SK-N-SH treated with all-trans-retinoic acid at 6 μM for 48 hours (cell line): ENCODE data around the gene PCDH15.

Experiments
- ATAC-seq: fragments of 200-7000 bp; cut with Tn5 transposase; 3 replicates; pipeline ENCODE4 v1.9.1; 2020; ENCODE audit warnings: mild to moderate bottlenecking, moderate library complexity
- ARNTL ChIP-seq: fragments of 450-650 bp; formaldehyde crosslinking; IDR thresholded peaks from 2 replicates; pipeline ENCODE4 v1.5.0; 2020; ENCODE audit warnings: low read depth, mild to moderate bottlenecking, moderate library complexity, borderline replicate concordance
- BACH2 ChIP-seq: fragments of 250-450 bp; sonication (Bioruptor Pico); IDR thresholded peaks from 2 replicates; pipeline ENCODE4 v1.9.0; 2021; ENCODE audit warnings: mild to moderate bottlenecking, borderline replicate concordance
- CSDC2 ChIP-seq: fragments of 250-450 bp; sonication (Bioruptor Pico); IDR thresholded peaks from 2 replicates; pipeline ENCODE4 v1.5.0; 2020; ENCODE audit warnings: mild to moderate bottlenecking, moderate library complexity
- ESRRG ChIP-seq: fragments of 250-450 bp; sonication (Bioruptor Pico); IDR thresholded peaks from 2 replicates; pipeline ENCODE4 v1.6.1; 2021; ENCODE audit warnings: mild to moderate bottlenecking
- GLIS3 ChIP-seq: fragments of 250-450 bp; sonication (Bioruptor Pico); IDR thresholded peaks from 2 replicates; pipeline ENCODE4 v1.5.0; 2020; ENCODE audit warnings: mild to moderate bottlenecking, moderate library complexity
- ISL1 ChIP-seq: fragments of 250-450 bp; sonication (Bioruptor Pico); IDR thresholded peaks from 2 replicates; pipeline ENCODE4 v2.1.2; 2022; ENCODE audit warnings: mild to moderate bottlenecking, moderate library complexity
- OSR1 ChIP-seq: fragments of 250-450 bp; sonication (Bioruptor Pico); IDR thresholded peaks from 2 replicates; pipeline ENCODE4 v1.8.0; 2022; ENCODE audit warnings: moderate library complexity, mild to moderate bottlenecking, inconsistent platforms
- PPARA ChIP-seq: fragments of 250-450 bp; sonication (Bioruptor Pico); IDR thresholded peaks from 2 replicates; pipeline ENCODE4 v1.5.0; 2020; ENCODE audit warnings: mild to moderate bottlenecking, borderline replicate concordance
- RARB ChIP-seq: fragments of 250-450 bp; sonication (Bioruptor Pico); IDR thresholded peaks from 2 replicates; pipeline ENCODE4 v1.8.0; 2021; ENCODE audit warnings: mild to moderate bottlenecking, moderate library complexity
- SNAI2 ChIP-seq: fragments of 250-450 bp; sonication (Bioruptor Pico); IDR thresholded peaks from 2 replicates; pipeline ENCODE4 v1.5.0; 2020; ENCODE audit warnings: mild to moderate bottlenecking, moderate library complexity
- TOX ChIP-seq: fragments of 250-450 bp; sonication (Bioruptor Pico); IDR thresholded peaks from 2 replicates; pipeline ENCODE4 v1.8.0; 2021; ENCODE audit warnings: mild to moderate bottlenecking, moderate library complexity, borderline replicate concordance
- ZC3H10 ChIP-seq: fragments of 250-450 bp; sonication (Bioruptor Pico); IDR thresholded peaks from 2 replicates; pipeline ENCODE4 v1.5.1; 2021; ENCODE audit warnings: mild to moderate bottlenecking, moderate library complexity
- ZFP30 ChIP-seq: fragments of 450-650 bp; formaldehyde crosslinking; IDR thresholded peaks from 2 replicates; pipeline ENCODE4 v1.5.0; 2022; ENCODE audit warnings: mild to moderate bottlenecking, moderate library complexity
- ZNF565 ChIP-seq: fragments of 450-650 bp; formaldehyde crosslinking; conservative IDR thresholded peaks from 2 replicates; pipeline ENCODE4 v1.5.0; 2020; ENCODE audit warnings: low read depth, mild to moderate bottlenecking, moderate library complexity
- ZNF70 ChIP-seq: fragments of 450-650 bp; formaldehyde crosslinking; IDR thresholded peaks from 2 replicates; pipeline ENCODE4 v1.5.0; 2020; ENCODE audit warnings: mild to moderate bottlenecking, moderate library complexity
- ZNF8 ChIP-seq: fragments of 450-650 bp; formaldehyde crosslinking; IDR thresholded peaks from 2 replicates; pipeline ENCODE4 v1.5.0; 2020; ENCODE audit warnings: mild to moderate bottlenecking, moderate library complexity
- TF ChIP-seq, protein P1 (sequence below): fragments of 250-450 bp; sonication (Bioruptor Pico); IDR thresholded peaks from 2 replicates; pipeline ENCODE4 v1.8.0; 2021; ENCODE audit warnings: low read depth, mild to moderate bottlenecking, moderate library complexity, borderline replicate concordance
- TF ChIP-seq, protein P2 (sequence below): fragments of 250-450 bp; sonication (Bioruptor Pico); IDR thresholded peaks from 2 replicates; pipeline ENCODE4 v1.5.0; 2020; ENCODE audit warnings: mild to moderate bottlenecking, moderate library complexity
- TF ChIP-seq, protein P3 (sequence below): fragments of 250-450 bp; sonication (Bioruptor Pico); IDR thresholded peaks from 2 replicates; pipeline ENCODE4 v1.5.1; 2021; ENCODE audit warnings: mild to moderate bottlenecking, moderate library complexity
- TF ChIP-seq, protein P4 (sequence below): fragments of 250-450 bp; sonication (Bioruptor Pico); IDR thresholded peaks from 2 replicates; pipeline ENCODE4 v1.5.1; 2020; ENCODE audit warnings: low read depth, mild to moderate bottlenecking, moderate library complexity
- TF ChIP-seq, protein P5 (sequence below): fragments of 250-450 bp; sonication (Bioruptor Pico); IDR thresholded peaks from 2 replicates; pipeline ENCODE4 v1.8.0; 2020; ENCODE audit warnings: mild to moderate bottlenecking, moderate library complexity, borderline replicate concordance

The PCDH15 gene

DNA sequence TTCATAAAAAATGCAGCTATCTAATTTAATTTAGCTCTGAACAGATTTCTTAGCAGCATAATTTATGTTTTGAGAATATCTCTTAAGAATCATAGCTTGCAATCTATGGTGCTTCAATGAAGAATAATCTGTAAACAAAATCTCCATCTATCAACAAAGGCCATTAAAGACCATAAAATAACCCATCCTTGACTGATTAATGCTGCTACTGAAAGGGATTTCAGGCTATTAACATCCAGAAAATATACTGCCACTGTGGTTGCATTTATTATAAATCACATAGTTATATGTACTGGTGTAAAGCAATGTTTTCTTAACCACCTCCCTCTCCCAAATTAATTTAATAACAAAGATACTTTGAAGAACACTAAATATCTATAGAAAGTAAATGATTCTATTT is 191.6 kb downstream of the PCDH15 start:
- ATAC-seq: no peak
- TF ChIP-seq ISL1 (peak; percentile 29; the same call in 1 of the 2 replicates), GLIS3 (CRISPR knock-in tag) (no peak)

DNA sequence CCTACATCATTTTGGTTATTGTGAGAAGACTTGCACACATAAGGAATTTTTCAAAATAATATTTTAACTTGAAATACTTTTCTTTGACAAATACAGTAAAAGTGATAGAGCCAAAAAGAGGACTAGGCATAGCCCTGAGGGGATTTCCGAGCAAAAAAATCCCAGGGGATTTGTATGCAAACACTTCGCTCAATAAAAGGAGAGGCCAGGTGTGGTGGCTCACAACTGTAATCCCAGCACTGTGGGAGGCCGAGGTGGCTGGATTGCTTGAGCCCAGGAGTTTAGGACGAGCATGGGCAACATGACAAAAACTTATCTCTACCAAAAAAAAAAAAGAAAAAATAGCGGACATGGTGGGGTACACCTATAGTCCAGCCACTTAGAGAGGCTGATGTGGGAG is 193.0 kb downstream of the PCDH15 start:
- TF ChIP-seq, protein P1, sequence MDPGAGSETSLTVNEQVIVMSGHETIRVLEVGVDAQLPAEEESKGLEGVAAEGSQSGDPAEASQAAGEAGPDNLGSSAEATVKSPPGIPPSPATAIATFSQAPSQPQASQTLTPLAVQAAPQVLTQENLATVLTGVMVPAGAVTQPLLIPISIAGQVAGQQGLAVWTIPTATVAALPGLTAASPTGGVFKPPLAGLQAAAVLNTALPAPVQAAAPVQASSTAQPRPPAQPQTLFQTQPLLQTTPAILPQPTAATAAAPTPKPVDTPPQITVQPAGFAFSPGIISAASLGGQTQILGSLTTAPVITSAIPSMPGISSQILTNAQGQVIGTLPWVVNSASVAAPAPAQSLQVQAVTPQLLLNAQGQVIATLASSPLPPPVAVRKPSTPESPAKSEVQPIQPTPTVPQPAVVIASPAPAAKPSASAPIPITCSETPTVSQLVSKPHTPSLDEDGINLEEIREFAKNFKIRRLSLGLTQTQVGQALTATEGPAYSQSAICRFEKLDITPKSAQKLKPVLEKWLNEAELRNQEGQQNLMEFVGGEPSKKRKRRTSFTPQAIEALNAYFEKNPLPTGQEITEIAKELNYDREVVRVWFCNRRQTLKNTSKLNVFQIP (CRISPR knock-in tag): no peak
- TF ChIP-seq PPARA (CRISPR knock-in tag): no peak
- no peak for TF ChIP-seq ZNF565
- TF ChIP-seq, protein P2, sequence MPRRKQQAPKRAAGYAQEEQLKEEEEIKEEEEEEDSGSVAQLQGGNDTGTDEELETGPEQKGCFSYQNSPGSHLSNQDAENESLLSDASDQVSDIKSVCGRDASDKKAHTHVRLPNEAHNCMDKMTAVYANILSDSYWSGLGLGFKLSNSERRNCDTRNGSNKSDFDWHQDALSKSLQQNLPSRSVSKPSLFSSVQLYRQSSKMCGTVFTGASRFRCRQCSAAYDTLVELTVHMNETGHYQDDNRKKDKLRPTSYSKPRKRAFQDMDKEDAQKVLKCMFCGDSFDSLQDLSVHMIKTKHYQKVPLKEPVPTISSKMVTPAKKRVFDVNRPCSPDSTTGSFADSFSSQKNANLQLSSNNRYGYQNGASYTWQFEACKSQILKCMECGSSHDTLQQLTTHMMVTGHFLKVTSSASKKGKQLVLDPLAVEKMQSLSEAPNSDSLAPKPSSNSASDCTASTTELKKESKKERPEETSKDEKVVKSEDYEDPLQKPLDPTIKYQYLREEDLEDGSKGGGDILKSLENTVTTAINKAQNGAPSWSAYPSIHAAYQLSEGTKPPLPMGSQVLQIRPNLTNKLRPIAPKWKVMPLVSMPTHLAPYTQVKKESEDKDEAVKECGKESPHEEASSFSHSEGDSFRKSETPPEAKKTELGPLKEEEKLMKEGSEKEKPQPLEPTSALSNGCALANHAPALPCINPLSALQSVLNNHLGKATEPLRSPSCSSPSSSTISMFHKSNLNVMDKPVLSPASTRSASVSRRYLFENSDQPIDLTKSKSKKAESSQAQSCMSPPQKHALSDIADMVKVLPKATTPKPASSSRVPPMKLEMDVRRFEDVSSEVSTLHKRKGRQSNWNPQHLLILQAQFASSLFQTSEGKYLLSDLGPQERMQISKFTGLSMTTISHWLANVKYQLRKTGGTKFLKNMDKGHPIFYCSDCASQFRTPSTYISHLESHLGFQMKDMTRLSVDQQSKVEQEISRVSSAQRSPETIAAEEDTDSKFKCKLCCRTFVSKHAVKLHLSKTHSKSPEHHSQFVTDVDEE (CRISPR knock-in tag): no peak
- no peak for TF ChIP-seq ZC3H10 (CRISPR knock-in tag)
- TF ChIP-seq ESRRG (CRISPR knock-in tag): no peak
- no peak for TF ChIP-seq ZNF70 (CRISPR knock-in tag)
- TF ChIP-seq RARB (CRISPR knock-in tag): no peak
- no peak for TF ChIP-seq TOX (CRISPR knock-in tag)
- TF ChIP-seq SNAI2 (CRISPR knock-in tag): no peak
- TF ChIP-seq OSR1 (CRISPR knock-in tag): no peak
- TF ChIP-seq, protein P3, sequence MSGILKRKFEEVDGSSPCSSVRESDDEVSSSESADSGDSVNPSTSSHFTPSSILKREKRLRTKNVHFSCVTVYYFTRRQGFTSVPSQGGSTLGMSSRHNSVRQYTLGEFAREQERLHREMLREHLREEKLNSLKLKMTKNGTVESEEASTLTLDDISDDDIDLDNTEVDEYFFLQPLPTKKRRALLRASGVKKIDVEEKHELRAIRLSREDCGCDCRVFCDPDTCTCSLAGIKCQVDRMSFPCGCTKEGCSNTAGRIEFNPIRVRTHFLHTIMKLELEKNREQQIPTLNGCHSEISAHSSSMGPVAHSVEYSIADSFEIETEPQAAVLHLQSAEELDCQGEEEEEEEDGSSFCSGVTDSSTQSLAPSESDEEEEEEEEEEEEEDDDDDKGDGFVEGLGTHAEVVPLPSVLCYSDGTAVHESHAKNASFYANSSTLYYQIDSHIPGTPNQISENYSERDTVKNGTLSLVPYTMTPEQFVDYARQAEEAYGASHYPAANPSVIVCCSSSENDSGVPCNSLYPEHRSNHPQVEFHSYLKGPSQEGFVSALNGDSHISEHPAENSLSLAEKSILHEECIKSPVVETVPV (CRISPR knock-in tag): no peak
- no peak for ATAC-seq

DNA sequence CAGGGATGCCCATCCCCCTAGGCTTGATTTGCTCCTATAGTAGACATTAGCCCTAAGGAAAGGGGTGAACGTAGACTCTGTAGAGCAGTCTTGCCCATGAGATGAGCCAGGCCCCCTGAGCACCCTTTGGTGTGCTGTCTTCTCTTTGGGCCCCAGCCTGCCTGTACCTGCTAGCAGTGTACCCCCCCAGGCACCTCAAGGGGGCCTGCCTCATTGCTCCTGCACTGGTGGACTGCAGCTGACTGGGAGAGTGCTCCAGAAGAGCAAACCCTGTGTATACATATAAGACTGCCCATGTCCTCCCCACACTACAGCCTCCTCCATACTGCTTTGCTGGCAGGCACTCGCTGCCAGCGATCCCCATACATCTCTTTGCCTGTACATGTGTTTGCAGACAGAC is 206.7 kb downstream of the PCDH15 start:
- TF ChIP-seq OSR1 (CRISPR knock-in tag) (no peak), ZNF8 (CRISPR knock-in tag) (no peak), ARNTL (CRISPR knock-in tag) (no peak), ZNF565 (no peak), BACH2 (CRISPR knock-in tag) (no peak), ZFP30 (no peak)
- TF ChIP-seq, protein P4, sequence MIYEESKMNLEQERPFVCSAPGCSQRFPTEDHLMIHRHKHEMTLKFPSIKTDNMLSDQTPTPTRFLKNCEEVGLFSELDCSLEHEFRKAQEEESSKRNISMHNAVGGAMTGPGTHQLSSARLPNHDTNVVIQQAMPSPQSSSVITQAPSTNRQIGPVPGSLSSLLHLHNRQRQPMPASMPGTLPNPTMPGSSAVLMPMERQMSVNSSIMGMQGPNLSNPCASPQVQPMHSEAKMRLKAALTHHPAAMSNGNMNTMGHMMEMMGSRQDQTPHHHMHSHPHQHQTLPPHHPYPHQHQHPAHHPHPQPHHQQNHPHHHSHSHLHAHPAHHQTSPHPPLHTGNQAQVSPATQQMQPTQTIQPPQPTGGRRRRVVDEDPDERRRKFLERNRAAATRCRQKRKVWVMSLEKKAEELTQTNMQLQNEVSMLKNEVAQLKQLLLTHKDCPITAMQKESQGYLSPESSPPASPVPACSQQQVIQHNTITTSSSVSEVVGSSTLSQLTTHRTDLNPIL (CRISPR knock-in tag): no peak
- TF ChIP-seq, protein P5, sequence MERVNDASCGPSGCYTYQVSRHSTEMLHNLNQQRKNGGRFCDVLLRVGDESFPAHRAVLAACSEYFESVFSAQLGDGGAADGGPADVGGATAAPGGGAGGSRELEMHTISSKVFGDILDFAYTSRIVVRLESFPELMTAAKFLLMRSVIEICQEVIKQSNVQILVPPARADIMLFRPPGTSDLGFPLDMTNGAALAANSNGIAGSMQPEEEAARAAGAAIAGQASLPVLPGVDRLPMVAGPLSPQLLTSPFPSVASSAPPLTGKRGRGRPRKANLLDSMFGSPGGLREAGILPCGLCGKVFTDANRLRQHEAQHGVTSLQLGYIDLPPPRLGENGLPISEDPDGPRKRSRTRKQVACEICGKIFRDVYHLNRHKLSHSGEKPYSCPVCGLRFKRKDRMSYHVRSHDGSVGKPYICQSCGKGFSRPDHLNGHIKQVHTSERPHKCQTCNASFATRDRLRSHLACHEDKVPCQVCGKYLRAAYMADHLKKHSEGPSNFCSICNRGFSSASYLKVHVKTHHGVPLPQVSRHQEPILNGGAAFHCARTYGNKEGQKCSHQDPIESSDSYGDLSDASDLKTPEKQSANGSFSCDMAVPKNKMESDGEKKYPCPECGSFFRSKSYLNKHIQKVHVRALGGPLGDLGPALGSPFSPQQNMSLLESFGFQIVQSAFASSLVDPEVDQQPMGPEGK (CRISPR knock-in tag): no peak
- ATAC-seq: no peak

DNA sequence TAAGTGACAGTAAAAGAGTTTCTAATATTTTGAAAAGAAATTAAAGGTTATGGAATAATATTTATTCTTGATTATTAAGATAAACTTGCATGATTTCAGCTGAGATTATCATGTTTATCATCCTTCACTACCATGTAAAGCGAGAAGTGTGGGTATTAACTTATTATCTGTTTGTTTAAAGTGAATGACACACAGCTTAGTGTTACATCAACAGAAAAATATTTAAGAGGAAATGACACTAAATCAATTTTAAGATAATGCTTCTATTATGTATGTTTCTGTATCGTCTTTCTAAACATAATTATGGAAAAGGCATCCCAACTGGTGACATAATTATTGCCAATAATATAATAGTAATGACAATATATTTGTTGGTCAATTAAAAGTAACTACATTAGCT is 213.1 kb downstream of the PCDH15 start:
- no peak for ATAC-seq
- TF ChIP-seq SNAI2 (CRISPR knock-in tag) (no peak), RARB (CRISPR knock-in tag) (no peak), ARNTL (CRISPR knock-in tag) (no peak), ZNF70 (CRISPR knock-in tag) (no peak), CSDC2 (no peak), ZFP30 (no peak), OSR1 (CRISPR knock-in tag) (no peak), ZNF565 (no peak)
- TF ChIP-seq, protein P5 (CRISPR knock-in tag): no peak
- TF ChIP-seq, protein P4 (CRISPR knock-in tag): no peak
- TF ChIP-seq, all 23 proteins: peak for 0
